ENCODE results near the gene OTUB1.
"Not testable (repeated sequence)": the region's sequence is repeated elsewhere in the genome, so short reads cannot be mapped to it uniquely, and the experiment has no call there.

Gene OTUB1, protein sequence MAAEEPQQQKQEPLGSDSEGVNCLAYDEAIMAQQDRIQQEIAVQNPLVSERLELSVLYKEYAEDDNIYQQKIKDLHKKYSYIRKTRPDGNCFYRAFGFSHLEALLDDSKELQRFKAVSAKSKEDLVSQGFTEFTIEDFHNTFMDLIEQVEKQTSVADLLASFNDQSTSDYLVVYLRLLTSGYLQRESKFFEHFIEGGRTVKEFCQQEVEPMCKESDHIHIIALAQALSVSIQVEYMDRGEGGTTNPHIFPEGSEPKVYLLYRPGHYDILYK

GRCh38 chr11:63986156-63986931 is at the start of gene OTUB1:
Gene OTUB1, plus strand, starts transcription at chr11:63986438. Its CDS starts 19 bp downstream, at chr11:63986457.
- peak; percentile 89 for DNase-seq

- DNase-seq = peak; percentile 70
Observed at GRCh38 chr11:63937713-63938478, 48.3 kb upstream of the OTUB1 start.

DNA sequence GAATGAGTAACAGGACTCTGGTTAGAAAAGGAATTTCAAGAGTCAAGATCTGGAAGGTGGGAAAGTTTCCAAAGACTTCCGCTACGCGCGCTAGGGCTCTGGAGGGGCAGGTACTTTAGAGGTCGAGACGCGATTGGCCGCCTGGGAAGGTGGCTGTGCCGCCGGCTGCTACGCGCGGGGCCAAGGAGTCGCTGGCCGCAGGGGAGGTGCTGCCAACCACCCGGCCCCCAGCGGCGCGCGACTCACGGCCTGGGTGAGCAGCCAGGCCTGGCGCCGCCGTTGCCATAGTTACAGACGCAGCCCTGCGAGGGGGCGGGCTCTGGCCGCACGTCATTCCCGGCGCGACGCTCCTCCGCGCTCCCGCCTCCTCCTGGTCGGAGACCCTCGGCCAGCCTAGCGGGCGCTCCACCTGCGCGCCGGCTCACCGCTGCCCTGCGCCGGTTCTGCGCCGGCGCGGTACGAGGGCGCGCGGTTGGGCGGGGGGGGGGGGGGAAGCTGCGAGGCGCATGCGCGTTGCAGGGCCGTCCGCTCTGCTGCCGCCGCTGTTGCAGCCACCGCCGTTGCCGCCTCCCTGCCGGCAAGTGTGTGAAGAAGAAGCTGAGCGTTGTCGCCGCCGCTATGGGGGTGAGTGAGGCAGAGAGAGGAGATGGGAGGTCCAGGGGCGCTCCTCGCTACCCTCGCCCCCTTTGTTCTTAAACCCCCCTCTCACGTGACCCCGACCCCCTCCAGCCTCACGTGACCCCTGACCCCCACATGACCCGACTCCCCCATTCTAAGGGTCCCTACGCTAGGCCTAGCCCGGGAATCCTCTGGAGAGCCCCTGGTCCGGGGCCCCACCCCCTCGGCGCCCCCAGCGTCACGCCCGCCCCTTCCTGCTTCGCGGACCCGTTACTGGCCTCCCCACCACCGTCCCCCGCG is 47.5 kb upstream of the OTUB1 start, which contains the start of gene NAA40:
Gene NAA40, plus strand, starts transcription at position 524 of the 918 bp plus-strand sequence. Its CDS starts 95 bp downstream, at position 619.
- DNase-seq = peak; percentile 97

GRCh38 chr11:63939397-63939891 is 46.8 kb upstream of the OTUB1 start:
- DNase-seq = peak; percentile 48

DNA sequence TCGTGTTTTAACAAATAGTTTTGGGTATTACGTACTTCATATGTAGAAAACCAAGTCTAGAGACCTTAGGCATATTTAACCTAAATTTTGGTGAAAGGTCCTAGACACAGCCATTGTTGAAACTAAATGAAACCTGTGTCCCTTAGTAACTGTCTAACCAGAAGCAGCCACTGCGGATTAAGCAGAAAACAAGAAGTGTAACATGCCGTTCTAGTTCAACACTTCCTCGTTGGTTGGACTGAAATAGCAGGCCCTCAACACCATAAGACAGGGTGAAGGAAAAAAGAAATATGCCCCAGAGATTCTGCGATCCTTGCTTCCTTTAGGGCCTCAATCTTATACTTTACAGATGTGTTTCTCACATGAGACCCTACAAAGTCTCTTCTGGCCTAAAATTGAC is 45.5 kb upstream of the OTUB1 start:
- DNase-seq = no peak

- no peak for DNase-seq
Observed at GRCh38 chr11:63941901-63942300, 44.3 kb upstream of the OTUB1 start.

- no peak for DNase-seq
Observed at GRCh38 chr11:63942803-63943202, 43.4 kb upstream of the OTUB1 start.

DNA sequence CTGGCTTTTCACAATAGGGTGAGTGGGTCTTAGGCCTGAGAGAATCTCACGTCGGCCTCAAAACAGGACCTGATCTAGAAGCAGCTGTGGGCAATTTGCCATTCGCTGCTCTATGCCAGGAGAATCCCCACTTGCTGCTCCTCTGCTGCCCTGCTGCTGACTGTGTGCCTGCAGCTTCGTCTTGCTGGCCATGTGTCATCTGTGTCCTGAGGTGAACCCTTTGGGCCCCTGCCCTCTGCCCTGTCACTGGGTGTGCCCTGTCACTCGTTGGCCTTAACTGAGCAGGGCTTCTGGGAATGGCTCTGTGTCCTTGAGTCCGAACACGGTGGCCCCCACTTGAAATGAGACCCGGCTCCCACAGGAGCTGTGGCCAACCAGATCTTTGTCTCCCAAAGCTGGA is 41.3 kb upstream of the OTUB1 start:
- DNase-seq = no peak

- peak; percentile 84 for DNase-seq
Observed at GRCh38 chr11:63945477-63946163, 40.6 kb upstream of the OTUB1 start.

DNA sequence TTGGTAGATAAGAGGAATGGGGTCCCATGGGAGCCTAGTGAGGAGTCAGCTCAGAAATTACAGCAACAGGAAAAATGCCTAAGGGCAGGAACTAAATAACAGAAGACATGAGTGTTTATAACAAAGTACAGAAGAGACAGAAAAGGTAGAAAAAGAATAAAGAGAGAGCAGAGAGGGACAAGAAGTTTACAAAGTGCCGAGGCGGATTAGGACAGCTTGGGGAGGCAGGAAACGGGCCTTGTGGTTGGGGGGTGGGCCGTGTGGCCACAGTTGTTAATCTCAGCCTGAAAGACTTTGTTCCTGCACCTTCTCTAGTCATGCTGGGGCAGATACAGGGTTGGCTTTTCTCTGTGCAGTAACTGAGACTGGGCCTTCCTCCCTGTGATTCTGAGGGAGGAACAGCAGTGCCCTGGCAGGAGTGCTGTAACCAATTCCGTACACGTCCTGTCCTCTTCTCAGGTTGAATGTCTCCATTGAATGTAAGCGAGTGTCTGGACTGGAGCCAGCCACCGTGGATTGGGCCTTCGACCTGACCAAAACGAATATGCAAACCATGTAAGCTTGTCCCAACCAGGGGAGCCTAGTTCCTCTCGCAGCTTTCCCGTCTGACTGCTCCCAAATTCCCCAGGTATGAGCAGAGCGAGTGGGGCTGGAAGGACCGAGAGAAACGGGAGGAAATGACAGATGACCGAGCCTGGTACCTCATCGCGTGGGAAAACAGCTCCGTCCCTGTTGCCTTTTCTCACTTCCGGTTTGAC is 34.3 kb upstream of the OTUB1 start:
- DNase-seq = no peak

DNA sequence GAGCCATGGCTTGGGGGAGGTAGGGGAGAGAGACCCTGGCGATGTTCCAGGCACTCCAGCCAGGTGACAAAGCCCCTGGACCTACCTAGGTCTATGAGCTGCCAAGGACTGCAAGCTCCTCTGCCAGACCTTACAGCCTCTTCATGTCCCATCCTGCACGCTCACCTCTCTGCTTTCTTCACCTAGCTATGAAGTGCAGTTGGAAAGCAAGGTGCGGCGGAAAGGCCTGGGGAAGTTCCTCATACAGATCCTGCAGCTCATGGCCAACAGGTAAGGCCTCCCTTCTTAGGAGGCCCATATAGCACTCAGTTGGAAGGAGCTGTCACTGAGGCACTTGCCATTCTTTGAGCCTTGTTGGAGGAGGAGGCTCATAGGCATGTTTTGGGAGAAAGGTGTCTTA is 33.7 kb upstream of the OTUB1 start:
- DNase-seq = no peak

- peak; percentile 55 for DNase-seq
Observed at GRCh38 chr11:63958008-63958407, 28.2 kb upstream of the OTUB1 start.

- peak; percentile 71 for DNase-seq
Observed at GRCh38 chr11:63961608-63962412, 24.4 kb upstream of the OTUB1 start.

- not testable (repeated sequence) for DNase-seq
Observed at GRCh38 chr11:63963895-63964294, 22.3 kb upstream of the OTUB1 start.

GRCh38 chr11:63966444-63966843 is 19.8 kb upstream of the OTUB1 start:
- no peak for DNase-seq

DNA sequence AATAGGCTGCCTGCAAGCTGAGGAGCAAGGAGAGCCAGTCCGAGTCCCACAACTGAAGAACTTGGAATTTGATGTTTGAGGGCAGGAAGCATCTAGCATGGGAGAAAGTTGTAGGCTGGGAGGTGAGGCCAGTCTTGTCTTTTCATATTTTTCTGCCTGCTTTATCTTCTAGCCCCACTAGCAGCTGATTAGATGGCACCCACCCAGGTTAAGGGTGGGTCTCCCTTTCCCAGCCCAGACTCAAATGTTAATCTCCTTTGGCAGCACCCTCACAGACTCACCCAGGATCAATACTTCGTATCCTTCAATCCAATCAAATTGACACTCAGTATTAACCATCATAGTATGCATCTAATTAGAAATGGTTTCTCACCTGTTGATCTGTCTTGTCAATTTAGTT is 16.8 kb upstream of the OTUB1 start:
- DNase-seq = no peak

DNA sequence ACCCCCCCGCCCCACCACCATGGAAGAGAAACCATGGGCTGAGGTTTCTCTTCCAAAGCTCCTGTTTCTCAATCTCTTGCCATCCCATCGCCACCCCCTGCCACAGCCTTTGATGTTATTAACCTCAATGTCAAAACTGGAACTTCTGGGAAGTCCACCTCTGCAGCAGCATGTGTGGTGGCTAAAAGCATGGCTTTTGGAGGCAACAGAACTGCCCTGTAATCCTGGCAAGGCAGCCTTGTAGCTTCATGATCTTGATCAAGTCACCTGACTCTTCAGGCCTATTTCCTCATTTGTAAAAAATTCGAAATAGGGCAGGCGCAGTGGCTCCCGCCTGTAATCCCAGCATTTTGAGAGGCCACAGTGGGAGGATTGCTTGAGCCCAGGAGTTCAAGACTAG is 15.3 kb upstream of the OTUB1 start:
- no peak for DNase-seq

- not testable (repeated sequence) for DNase-seq
Observed at GRCh38 chr11:63973912-63974258, 12.4 kb upstream of the OTUB1 start.

GRCh38 chr11:63974259-63975143 is 11.7 kb upstream of the OTUB1 start, which contains the start of gene COX8A:
Gene COX8A, plus strand, starts transcription at chr11:63974620. Its CDS starts 61 bp downstream, at chr11:63974681.
- peak; percentile 100 for DNase-seq

All from NCI-H2171 treated with DMSO at 0.1 percent for 48 hours (cell line).